Measurements from ENCODE around the gene ALX4.

The ALX4 gene

GRCh38 chr11:44252999-44253602, 56.8 kb downstream of the ALX4 start:
- Histone ChIP-seq H2AFZ (ENCODE audit: low read depth, low read length) (no peak overlapping the region), H3K4me1 (ENCODE audit: low read length) (no peaks in the 10 kb centered on the region), H3K36me3 (replicated peaks; ENCODE audit: low read depth, low read length) (peaks cover 23% of the 10 kb centered on the region), H3K9ac (ENCODE audit: low read length) (no peak overlapping the region), H3K4me3 (ENCODE audit: low read length) (no peak overlapping the region), H3K79me2 (ENCODE audit: low read length) (no peaks in the 10 kb centered on the region), H3K4me2 (ENCODE audit: low read length) (no peak overlapping the region), H3K27me3 (ENCODE audit: low read depth, low read length) (no peaks in the 10 kb centered on the region), H3K9me3 (ENCODE audit: insufficient read depth, low read length) (peaks cover 17% of the 10 kb centered on the region), H3K27ac (ENCODE audit: low read length) (no peak overlapping the region), H4K20me1 (ENCODE audit: insufficient read depth, low read length) (no peaks in the 10 kb centered on the region)
- TF ChIP-seq EZH2phosphoT487 (IDR thresholded peaks at IDR 0.05; ENCODE audit: low read depth) (no peak), CTCF (IDR thresholded peaks at IDR 0.05; ENCODE audit: low read depth, low read length) (no peak)

GRCh38 chr11:44250421-44250820, 59.5 kb downstream of the ALX4 start:
- Histone ChIP-seq H4K20me1 (ENCODE audit: insufficient read depth, low read length) (no peaks in the 10 kb centered on the region), H3K9me3 (ENCODE audit: insufficient read depth, low read length) (peaks cover 17% of the 10 kb centered on the region), H3K9ac (ENCODE audit: low read length) (no peak overlapping the region), H3K4me2 (ENCODE audit: low read length) (no peak overlapping the region), H3K27me3 (ENCODE audit: low read depth, low read length) (no peaks in the 10 kb centered on the region), H2AFZ (ENCODE audit: low read depth, low read length) (no peak overlapping the region), H3K4me3 (ENCODE audit: low read length) (no peak overlapping the region), H3K27ac (ENCODE audit: low read length) (no peak overlapping the region), H3K36me3 (replicated peaks; ENCODE audit: low read depth, low read length) (peaks cover 27% of the 10 kb centered on the region), H3K79me2 (ENCODE audit: low read length) (no peaks in the 10 kb centered on the region), H3K4me1 (ENCODE audit: low read length) (peaks cover 10% of the 10 kb centered on the region)
- TF ChIP-seq CTCF (IDR thresholded peaks at IDR 0.05; ENCODE audit: low read depth, low read length) (no peak), EZH2phosphoT487 (IDR thresholded peaks at IDR 0.05; ENCODE audit: low read depth) (no peak)

GRCh38 chr11:44248109-44248508, 61.8 kb downstream of the ALX4 start:
- H3K79me2 ChIP-seq (ENCODE audit: low read length) = no peaks in the 10 kb centered on the region
- no peak for TF ChIP-seq CTCF (IDR thresholded peaks at IDR 0.05; ENCODE audit: low read depth, low read length)
- TF ChIP-seq EZH2phosphoT487 (IDR thresholded peaks at IDR 0.05; ENCODE audit: low read depth) = no peak
- H3K4me1 ChIP-seq (ENCODE audit: low read length) = peaks cover 17% of the 10 kb centered on the region
- H3K9me3 ChIP-seq (ENCODE audit: insufficient read depth, low read length) = peaks cover 11% of the 10 kb centered on the region
- H3K27ac ChIP-seq (ENCODE audit: low read length) = no peak overlapping the region
- H4K20me1 ChIP-seq (ENCODE audit: insufficient read depth, low read length) = no peaks in the 10 kb centered on the region
- no peak overlapping the region for H2AFZ ChIP-seq (ENCODE audit: low read depth, low read length)
- H3K4me3 ChIP-seq (ENCODE audit: low read length) = no peak overlapping the region
- no peak overlapping the region for H3K4me2 ChIP-seq (ENCODE audit: low read length)
- H3K27me3 ChIP-seq (ENCODE audit: low read depth, low read length) = no peaks in the 10 kb centered on the region
- H3K9ac ChIP-seq (ENCODE audit: low read length) = no peak overlapping the region
- H3K36me3 ChIP-seq (replicated peaks; ENCODE audit: low read depth, low read length) = peaks cover 30% of the 10 kb centered on the region

GRCh38 chr11:44247508-44247907, 62.4 kb downstream of the ALX4 start:
- H3K9ac ChIP-seq (ENCODE audit: low read length) = no peak overlapping the region
- no peak overlapping the region for H3K27ac ChIP-seq (ENCODE audit: low read length)
- no peaks in the 10 kb centered on the region for H3K27me3 ChIP-seq (ENCODE audit: low read depth, low read length)
- peaks cover 17% of the 10 kb centered on the region for H3K4me1 ChIP-seq (ENCODE audit: low read length)
- TF ChIP-seq CTCF (IDR thresholded peaks at IDR 0.05; ENCODE audit: low read depth, low read length) (no peak), EZH2phosphoT487 (IDR thresholded peaks at IDR 0.05; ENCODE audit: low read depth) (no peak)
- H3K4me3 ChIP-seq (ENCODE audit: low read length) = no peak overlapping the region
- no peaks in the 10 kb centered on the region for H4K20me1 ChIP-seq (ENCODE audit: insufficient read depth, low read length)
- H3K4me2 ChIP-seq (ENCODE audit: low read length) = no peak overlapping the region
- no peak overlapping the region for H2AFZ ChIP-seq (ENCODE audit: low read depth, low read length)
- peaks cover 5% of the 10 kb centered on the region; the same call in 1 of the 2 replicates for H3K9me3 ChIP-seq (ENCODE audit: insufficient read depth, low read length)
- H3K79me2 ChIP-seq (ENCODE audit: low read length) = no peaks in the 10 kb centered on the region
- peaks cover 25% of the 10 kb centered on the region for H3K36me3 ChIP-seq (replicated peaks; ENCODE audit: low read depth, low read length)
